ENCODE data around the gene PFDN1.

DNA sequence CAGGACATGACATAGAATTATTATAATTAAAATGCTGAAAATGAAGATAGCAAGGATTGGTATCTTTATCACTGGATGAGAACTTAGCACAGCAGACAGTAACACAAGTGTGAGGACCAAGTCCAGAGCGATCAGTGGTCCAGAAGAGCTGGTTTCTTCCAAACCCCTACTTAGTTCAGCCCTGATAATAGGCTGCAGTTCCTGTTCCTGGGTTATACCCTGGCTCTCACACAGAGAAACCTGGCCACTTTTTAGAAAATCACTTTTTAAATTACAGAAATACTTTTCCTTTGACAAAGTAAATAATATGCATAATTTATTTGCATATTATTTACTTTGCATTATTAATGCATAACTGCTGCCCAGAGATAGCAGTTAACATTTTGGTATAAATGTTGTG, 87.6 kb downstream of the PFDN1 start:
- TF ChIP-seq, protein P1, sequence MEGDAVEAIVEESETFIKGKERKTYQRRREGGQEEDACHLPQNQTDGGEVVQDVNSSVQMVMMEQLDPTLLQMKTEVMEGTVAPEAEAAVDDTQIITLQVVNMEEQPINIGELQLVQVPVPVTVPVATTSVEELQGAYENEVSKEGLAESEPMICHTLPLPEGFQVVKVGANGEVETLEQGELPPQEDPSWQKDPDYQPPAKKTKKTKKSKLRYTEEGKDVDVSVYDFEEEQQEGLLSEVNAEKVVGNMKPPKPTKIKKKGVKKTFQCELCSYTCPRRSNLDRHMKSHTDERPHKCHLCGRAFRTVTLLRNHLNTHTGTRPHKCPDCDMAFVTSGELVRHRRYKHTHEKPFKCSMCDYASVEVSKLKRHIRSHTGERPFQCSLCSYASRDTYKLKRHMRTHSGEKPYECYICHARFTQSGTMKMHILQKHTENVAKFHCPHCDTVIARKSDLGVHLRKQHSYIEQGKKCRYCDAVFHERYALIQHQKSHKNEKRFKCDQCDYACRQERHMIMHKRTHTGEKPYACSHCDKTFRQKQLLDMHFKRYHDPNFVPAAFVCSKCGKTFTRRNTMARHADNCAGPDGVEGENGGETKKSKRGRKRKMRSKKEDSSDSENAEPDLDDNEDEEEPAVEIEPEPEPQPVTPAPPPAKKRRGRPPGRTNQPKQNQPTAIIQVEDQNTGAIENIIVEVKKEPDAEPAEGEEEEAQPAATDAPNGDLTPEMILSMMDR (IDR thresholded peaks at IDR 0.05), result no peak
- TF ChIP-seq POLR2A (IDR thresholded peaks at IDR 0.05) (no peak), POLR2AphosphoS5 (IDR thresholded peaks at IDR 0.05) (no peak)

All from transverse colon (tissue), 4 donors.